Neutrophil (primary cell): ENCODE data around the gene ECSIT.
A peak's percentile ranks its signal among the peaks of the same experiment; 100 is the strongest.

Source experiments
- H3K27ac ChIP-seq: fragments of 200-600 bp; sonication (generic); 2 replicates; pipeline ENCODE4 v1.5.1; 2016; ENCODE audit warnings: mild to moderate bottlenecking, moderate library complexity
- H3K27me3 ChIP-seq: fragments of 200-600 bp; sonication (generic); 2 replicates; pipeline ENCODE4 v1.6.0; 2016; ENCODE audit warnings: mild to moderate bottlenecking
- H3K36me3 ChIP-seq: fragments of 200-600 bp; sonication (generic); 2 replicates; pipeline ENCODE4 v1.5.1; 2017
- H3K4me1 ChIP-seq, 2 experiments: fragments of 200-600 bp in 1 of 2; sonication (generic) in 1 of 2; 1 replicate in 1 of 2; 2 replicates in 1 of 2; pipeline versions ENCODE4 v1.5.1 to v1.6.1; 2013 to 2016; ENCODE audit warnings: low read depth in 1 of 2, low read length in 1 of 2, mild to moderate bottlenecking in 1 of 2, moderate library complexity in 1 of 2; ENCODE audit not compliant: control insufficient read depth in 1 of 2, insufficient read depth in 1 of 2
- H3K4me3 ChIP-seq, 2 experiments: fragments of 200-600 bp in 1 of 2; sonication (generic) in 1 of 2; 1 replicate in 1 of 2; 2 replicates in 1 of 2; pipeline ENCODE4 v1.5.1; 2013 to 2016; ENCODE audit warnings: low read depth in 1 of 2, low read length in 1 of 2, mild to moderate bottlenecking in 1 of 2, moderate library complexity in 1 of 2
- H3K9me3 ChIP-seq: fragments of 200-600 bp; sonication (generic); 2 replicates; pipeline ENCODE4 v1.5.1; 2016
- TF ChIP-seq, protein P1 (sequence below): fragments of 200-600 bp; sonication (generic); IDR thresholded peaks from 2 replicates; pipeline ENCODE4 v1.5.1; 2016; ENCODE audit warnings: antibody characterized with exemption

ECSIT gene

DNA sequence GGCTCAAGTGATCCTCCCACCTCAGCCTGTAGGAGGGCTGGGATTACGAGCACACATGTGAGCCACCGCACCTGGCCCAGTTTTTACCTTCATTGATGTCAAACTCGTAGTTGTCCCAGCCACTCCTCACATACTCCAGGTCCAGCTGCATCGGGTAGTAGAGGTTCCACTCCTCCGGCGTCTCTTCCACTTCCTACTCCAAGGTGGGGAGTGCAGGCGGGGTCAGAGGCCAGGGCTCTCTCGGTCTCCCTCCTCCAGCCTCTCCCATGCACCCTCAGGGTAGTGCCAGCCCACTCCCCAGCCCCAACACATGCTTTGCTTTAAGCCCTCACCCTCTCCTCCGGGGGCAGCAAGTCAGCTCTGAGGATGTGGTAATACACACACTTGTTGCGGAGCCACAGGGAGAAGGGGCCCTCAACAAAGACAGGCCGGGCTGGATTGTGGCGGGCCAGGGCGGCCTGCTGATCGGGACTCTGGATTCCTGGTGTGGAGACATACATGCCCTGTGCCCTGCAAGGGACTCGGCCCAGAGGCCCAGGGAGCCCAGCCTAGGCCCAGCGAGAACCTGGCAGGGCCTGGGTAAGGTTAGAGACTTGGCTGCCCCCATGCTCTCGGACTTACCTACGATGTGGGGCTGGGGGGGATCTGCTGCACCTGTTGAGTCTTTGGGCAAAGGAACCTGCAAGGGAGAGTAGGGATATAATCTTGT lies 21.4 kb downstream of the ECSIT start:
- Histone ChIP-seq H3K27ac (no peak overlapping the region), H3K36me3 (peaks cover 5% of the 10 kb centered on the region), H3K4me3 (no peak overlapping the region), H3K9me3 (no peaks in the 10 kb centered on the region), H3K27me3 (no peaks in the 10 kb centered on the region), H3K4me1 (peaks cover 16 to 20% of the 10 kb centered on the region in 2 experiments)
- TF ChIP-seq, protein P1, sequence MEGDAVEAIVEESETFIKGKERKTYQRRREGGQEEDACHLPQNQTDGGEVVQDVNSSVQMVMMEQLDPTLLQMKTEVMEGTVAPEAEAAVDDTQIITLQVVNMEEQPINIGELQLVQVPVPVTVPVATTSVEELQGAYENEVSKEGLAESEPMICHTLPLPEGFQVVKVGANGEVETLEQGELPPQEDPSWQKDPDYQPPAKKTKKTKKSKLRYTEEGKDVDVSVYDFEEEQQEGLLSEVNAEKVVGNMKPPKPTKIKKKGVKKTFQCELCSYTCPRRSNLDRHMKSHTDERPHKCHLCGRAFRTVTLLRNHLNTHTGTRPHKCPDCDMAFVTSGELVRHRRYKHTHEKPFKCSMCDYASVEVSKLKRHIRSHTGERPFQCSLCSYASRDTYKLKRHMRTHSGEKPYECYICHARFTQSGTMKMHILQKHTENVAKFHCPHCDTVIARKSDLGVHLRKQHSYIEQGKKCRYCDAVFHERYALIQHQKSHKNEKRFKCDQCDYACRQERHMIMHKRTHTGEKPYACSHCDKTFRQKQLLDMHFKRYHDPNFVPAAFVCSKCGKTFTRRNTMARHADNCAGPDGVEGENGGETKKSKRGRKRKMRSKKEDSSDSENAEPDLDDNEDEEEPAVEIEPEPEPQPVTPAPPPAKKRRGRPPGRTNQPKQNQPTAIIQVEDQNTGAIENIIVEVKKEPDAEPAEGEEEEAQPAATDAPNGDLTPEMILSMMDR: no peak

DNA sequence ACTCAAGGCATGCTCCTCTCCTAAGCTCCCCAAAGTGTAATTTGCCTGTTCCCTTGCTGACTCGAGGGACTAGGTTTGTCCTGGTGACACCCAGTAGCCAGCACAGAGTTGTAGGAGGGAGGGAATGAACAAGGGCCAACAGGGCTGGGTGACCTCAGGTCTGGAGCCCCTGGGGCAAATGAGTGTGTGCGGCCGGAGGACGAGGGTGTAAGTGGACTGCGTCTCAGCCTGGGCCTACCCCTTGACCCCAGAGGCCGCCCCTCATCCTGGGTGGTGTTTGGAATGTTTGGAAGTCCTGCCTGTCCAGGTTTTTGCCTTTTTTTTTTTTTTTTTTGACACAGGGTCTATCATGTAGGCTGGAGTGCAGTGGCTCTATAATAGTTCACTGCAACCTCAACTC lies 22.0 kb downstream of the ECSIT start:
- H3K36me3 ChIP-seq: peaks cover 5% of the 10 kb centered on the region
- TF ChIP-seq, protein P1: no peak
- no peaks in the 10 kb centered on the region for H3K9me3 ChIP-seq
- H3K4me1 ChIP-seq: peaks cover 16 to 20% of the 10 kb centered on the region in 2 experiments
- H3K27ac ChIP-seq: no peak overlapping the region
- no peaks in the 10 kb centered on the region for H3K27me3 ChIP-seq
- H3K4me3 ChIP-seq: no peak overlapping the region

DNA sequence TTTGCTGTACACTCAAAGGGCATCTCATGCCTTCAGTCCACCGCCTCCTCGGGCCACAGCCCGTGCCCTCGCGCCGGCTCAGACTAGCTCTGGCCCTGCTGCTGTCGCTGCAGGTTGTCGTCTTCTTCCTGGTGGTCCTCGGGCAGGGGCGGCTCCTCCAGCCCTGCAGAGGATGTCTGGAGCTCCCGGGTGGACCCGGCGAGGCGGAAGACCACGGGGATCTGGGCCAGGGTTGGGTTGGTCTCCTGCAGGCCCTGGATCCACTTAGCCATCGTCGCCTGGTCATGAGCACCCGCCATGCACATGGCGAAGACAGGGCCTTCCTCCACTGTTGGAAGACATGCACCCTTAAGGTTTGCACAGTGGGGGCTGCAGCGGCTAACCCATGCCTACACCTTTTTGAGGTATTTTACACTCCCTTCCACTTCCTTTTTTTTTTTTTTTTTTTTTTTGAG lies 22.8 kb downstream of the ECSIT start:
- Histone ChIP-seq H3K36me3 (no peaks in the 10 kb centered on the region), H3K4me3 (peak overlapping the region; percentile 76 to 98), H3K27ac (peak overlapping the region; percentile 95), H3K9me3 (no peaks in the 10 kb centered on the region), H3K27me3 (no peaks in the 10 kb centered on the region), H3K4me1 (peaks cover 16 to 20% of the 10 kb centered on the region in 2 experiments)
- TF ChIP-seq, protein P1: no peak

GRCh38 chr19:11505504-11506100 lies 23.3 kb downstream of the ECSIT start, which contains the start of gene ZNF653:
Gene ZNF653, minus strand, starts transcription at chr19:11505839. Its CDS starts 53 bp downstream, at chr19:11505786.
- TF ChIP-seq, protein P1: no peak
- Histone ChIP-seq H3K4me1 (peaks cover 16 to 20% of the 10 kb centered on the region in 2 experiments), H3K4me3 (peak within 1 kb of the TSS; percentile 76 to 98), H3K27me3 (no peaks in the 10 kb centered on the region), H3K9me3 (no peaks in the 10 kb centered on the region), H3K27ac (peak within 1 kb of the TSS; percentile 95), H3K36me3 (no peaks in the 10 kb centered on the region)

DNA sequence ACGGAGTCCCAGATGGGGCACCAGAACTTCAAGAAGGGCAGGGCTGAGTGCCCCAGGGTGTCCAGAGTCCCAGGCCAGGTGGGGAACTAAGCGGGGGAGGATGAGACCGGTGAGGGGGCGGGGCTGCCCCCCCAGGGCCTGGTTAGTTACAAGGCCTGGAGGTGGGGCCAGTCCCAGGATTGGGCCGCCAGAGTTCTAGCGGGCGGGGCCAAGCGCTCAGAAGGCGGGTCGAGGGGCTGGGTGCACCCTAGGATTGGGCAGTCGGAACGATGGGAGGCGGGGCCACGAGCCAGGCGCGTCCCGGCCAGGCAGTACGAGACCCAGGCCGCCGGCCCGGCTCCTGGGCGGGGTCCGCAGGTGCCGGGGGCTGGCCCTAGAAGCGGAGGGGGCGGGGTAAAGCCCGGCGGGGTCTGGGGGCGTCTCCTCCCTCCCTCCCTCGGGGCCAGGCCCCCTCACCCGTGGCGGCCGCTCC lies 23.9 kb downstream of the ECSIT start:
- no peaks in the 10 kb centered on the region for H3K9me3 ChIP-seq
- TF ChIP-seq, protein P1: peak; percentile 35
- peak overlapping the region; percentile 95 for H3K27ac ChIP-seq
- H3K4me3 ChIP-seq: peak overlapping the region; percentile 76 to 98
- no peaks in the 10 kb centered on the region for H3K36me3 ChIP-seq
- peaks cover 16 to 20% of the 10 kb centered on the region in 2 experiments for H3K4me1 ChIP-seq
- H3K27me3 ChIP-seq: no peaks in the 10 kb centered on the region
